HepG2 (cell line): Measurements from ENCODE around the gene CGNL1. TPM values are rescaled to one million over a fixed set of nuclear protein-coding genes. Genes with fewer than 3 reads are reported as not detected.

Experiments used
- ARID2 ChIP-seq: sonication (generic); formaldehyde crosslinking; IDR thresholded peaks from 2 replicates; pipeline ENCODE4 v1.8.1; 2022; ENCODE audit warnings: mild to moderate bottlenecking, missing genetic modification reagents, borderline replicate concordance
- ARNTL ChIP-seq: sonication (generic); formaldehyde crosslinking; IDR thresholded peaks from 2 replicates; pipeline ENCODE4 v1.4.0; 2020; ENCODE audit warnings: mild to moderate bottlenecking, missing genetic modification reagents
- BRD4 ChIP-seq: sonication (generic); formaldehyde crosslinking; IDR thresholded peaks from 2 replicates; pipeline ENCODE4 v1.4.0; 2020; ENCODE audit warnings: missing genetic modification reagents
- ESRRA ChIP-seq: sonication (generic); formaldehyde crosslinking; IDR thresholded peaks from 2 replicates; pipeline ENCODE4 v1.5.1; 2020; ENCODE audit warnings: mild to moderate bottlenecking, low read depth, missing genetic modification reagents
- HMGXB4 ChIP-seq, 2 experiments: sonication (generic) in 1 of 2; formaldehyde crosslinking in 1 of 2; IDR thresholded peaks; 2 replicates each; pipeline versions ENCODE4 v1.4.0 to v1.6.1; 2018 to 2020; ENCODE audit warnings: missing genetic modification reagents in 2 of 2, borderline replicate concordance in 1 of 2, low read depth in 1 of 2, mild to moderate bottlenecking in 1 of 2, missing biosample characterization in 1 of 2
- HOXA5 ChIP-seq: sonication (generic); formaldehyde crosslinking; IDR thresholded peaks from 2 replicates; pipeline ENCODE4 v1.4.0; 2020; ENCODE audit warnings: missing genetic modification reagents
- MIXL1 ChIP-seq: IDR thresholded peaks from 2 replicates; pipeline ENCODE4 v1.6.1; 2016
- MZF1 ChIP-seq: sonication (generic); formaldehyde crosslinking; IDR thresholded peaks from 2 replicates; pipeline ENCODE4 v1.8.1; 2023; ENCODE audit warnings: mild to moderate bottlenecking, missing genetic modification reagents, borderline replicate concordance
- NR3C1 ChIP-seq: sonication (generic); formaldehyde crosslinking; IDR thresholded peaks from 2 replicates; pipeline ENCODE4 v1.4.0; 2020; ENCODE audit warnings: missing genetic modification reagents
- PAXIP1 ChIP-seq: sonication (generic); formaldehyde crosslinking; conservative IDR thresholded peaks from 2 replicates; pipeline ENCODE4 v1.4.0; 2020; ENCODE audit warnings: mild to moderate bottlenecking, missing genetic modification reagents, moderate library complexity
- PRPF4 ChIP-seq: fragments of 200-400 bp; formaldehyde crosslinking; IDR thresholded peaks from 2 replicates; pipeline ENCODE4 v1.6.1; 2016; ENCODE audit warnings: low read length, low read depth; ENCODE audit not compliant: poor library complexity, severe bottlenecking
- SCMH1 ChIP-seq: sonication (generic); formaldehyde crosslinking; IDR thresholded peaks from 2 replicates; pipeline ENCODE4 v1.9.0; 2021; ENCODE audit warnings: missing genetic modification reagents, mild to moderate bottlenecking, borderline replicate concordance
- SMAD3 ChIP-seq: sonication (generic); formaldehyde crosslinking; IDR thresholded peaks from 2 replicates; pipeline ENCODE4 v1.4.0; 2020; ENCODE audit warnings: missing genetic modification reagents
- SMC3 ChIP-seq: IDR thresholded peaks from 2 replicates; pipeline ENCODE4 v1.6.1; 2011; ENCODE audit warnings: low read length, improper control_type of control experiment
- ZNF431 ChIP-seq: sonication (generic); formaldehyde crosslinking; IDR thresholded peaks from 2 replicates; pipeline ENCODE4 v1.9.0; 2022; ENCODE audit warnings: missing genetic modification reagents, low read depth, mild to moderate bottlenecking, borderline replicate concordance
- ZNF749 ChIP-seq: sonication (generic); formaldehyde crosslinking; IDR thresholded peaks from 2 replicates; pipeline ENCODE4 v1.8.0; 2022; ENCODE audit warnings: mild to moderate bottlenecking, missing genetic modification reagents, moderate library complexity, borderline replicate concordance
- ZNF883 ChIP-seq: sonication (generic); formaldehyde crosslinking; IDR thresholded peaks from 2 replicates; pipeline ENCODE4 v1.5.1; 2020; ENCODE audit warnings: mild to moderate bottlenecking, missing genetic modification reagents; ENCODE audit errors: not compliant biosample characterization
- polyA plus RNA-seq, 8 experiments: library from polyadenylated mRNA; depleted of rRNA in 3 of 8; stranded (reverse) in 7 of 8; unstranded in 1 of 8; fragments of >200 nt; fragmentation: Illumina TruSeq in 4 of 8; extraction: Trizol in 4 of 8; gene quantifications; 2 replicates each; pipeline versions ENCODE4 v1.2.1 to v1.2.3, GENCODE V29; 2011 to 2016; ENCODE audit warnings: low read depth in 4 of 8, missing spikeins in 1 of 8, mixed read lengths in 1 of 8; ENCODE audit not compliant: insufficient read depth in 1 of 8
- total RNA-seq, 5 experiments: library from RNA; depleted of rRNA; stranded (reverse); fragments of >200 nt; fragmentation: Illumina TruSeq; extraction: Trizol; gene quantifications; 2 replicates each; pipeline ENCODE4 v1.2.3, GENCODE V29; 2016; ENCODE audit warnings: low read depth in 1 of 5
- TF ChIP-seq, protein P1 (sequence below): sonication (generic); formaldehyde crosslinking; IDR thresholded peaks from 2 replicates; pipeline ENCODE4 v1.8.1; 2022; ENCODE audit warnings: low read depth, mild to moderate bottlenecking, missing genetic modification reagents
- TF ChIP-seq, protein P2 (sequence below): sonication (generic); formaldehyde crosslinking; IDR thresholded peaks from 2 replicates; pipeline ENCODE4 v1.4.0; 2020; ENCODE audit warnings: missing genetic modification reagents, mild to moderate bottlenecking, borderline replicate concordance

CGNL1 gene
- total and polyA plus RNA-seq, 2 of the 13 experiments (the other 11 are each of a cell fraction or from before 2014, with no cell fraction given): 5.6 to 15.6 TPM

GRCh38 chr15:57559875-57560274 lies 183.6 kb downstream of the CGNL1 start (continued):
- TF ChIP-seq, protein P1, sequence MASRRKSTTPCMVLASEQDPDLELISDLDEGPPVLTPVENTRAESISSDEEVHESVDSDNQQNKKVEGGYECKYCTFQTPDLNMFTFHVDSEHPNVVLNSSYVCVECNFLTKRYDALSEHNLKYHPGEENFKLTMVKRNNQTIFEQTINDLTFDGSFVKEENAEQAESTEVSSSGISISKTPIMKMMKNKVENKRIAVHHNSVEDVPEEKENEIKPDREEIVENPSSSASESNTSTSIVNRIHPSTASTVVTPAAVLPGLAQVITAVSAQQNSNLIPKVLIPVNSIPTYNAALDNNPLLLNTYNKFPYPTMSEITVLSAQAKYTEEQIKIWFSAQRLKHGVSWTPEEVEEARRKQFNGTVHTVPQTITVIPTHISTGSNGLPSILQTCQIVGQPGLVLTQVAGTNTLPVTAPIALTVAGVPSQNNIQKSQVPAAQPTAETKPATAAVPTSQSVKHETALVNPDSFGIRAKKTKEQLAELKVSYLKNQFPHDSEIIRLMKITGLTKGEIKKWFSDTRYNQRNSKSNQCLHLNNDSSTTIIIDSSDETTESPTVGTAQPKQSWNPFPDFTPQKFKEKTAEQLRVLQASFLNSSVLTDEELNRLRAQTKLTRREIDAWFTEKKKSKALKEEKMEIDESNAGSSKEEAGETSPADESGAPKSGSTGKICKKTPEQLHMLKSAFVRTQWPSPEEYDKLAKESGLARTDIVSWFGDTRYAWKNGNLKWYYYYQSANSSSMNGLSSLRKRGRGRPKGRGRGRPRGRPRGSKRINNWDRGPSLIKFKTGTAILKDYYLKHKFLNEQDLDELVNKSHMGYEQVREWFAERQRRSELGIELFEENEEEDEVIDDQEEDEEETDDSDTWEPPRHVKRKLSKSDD: no peak
- TF ChIP-seq PRPF4 (no peak), NR3C1 (CRISPR knock-in tag) (no peak), ZNF883 (CRISPR knock-in tag) (no peak), PAXIP1 (CRISPR knock-in tag) (peak; percentile 33; the same call in 1 of the 2 replicates), SCMH1 (CRISPR knock-in tag) (no peak), ARID2 (CRISPR knock-in tag) (no peak), BRD4 (no peak), SMAD3 (CRISPR knock-in tag) (0 out of 2 replicates have a peak, but pooled peaks have one; percentile 51), HOXA5 (CRISPR knock-in tag) (no peak), ZNF749 (CRISPR knock-in tag) (no peak), MIXL1 (peak; percentile 21; the same call in 1 of the 2 replicates), MZF1 (CRISPR knock-in tag) (no peak), ARNTL (CRISPR knock-in tag) (no peak), SMC3 (peak; percentile 77), HMGXB4 (CRISPR knock-in tag; IDR thresholded peaks at IDR 0.05; ENCODE audit: borderline replicate concordance in 1 of 2, low read depth in 1 of 2) (peak in 1 of 2 experiments; percentile 58; a peak in 1 of 4 replicates), ESRRA (CRISPR knock-in tag) (no peak), ZNF431 (CRISPR knock-in tag) (no peak)
- TF ChIP-seq, protein P2, sequence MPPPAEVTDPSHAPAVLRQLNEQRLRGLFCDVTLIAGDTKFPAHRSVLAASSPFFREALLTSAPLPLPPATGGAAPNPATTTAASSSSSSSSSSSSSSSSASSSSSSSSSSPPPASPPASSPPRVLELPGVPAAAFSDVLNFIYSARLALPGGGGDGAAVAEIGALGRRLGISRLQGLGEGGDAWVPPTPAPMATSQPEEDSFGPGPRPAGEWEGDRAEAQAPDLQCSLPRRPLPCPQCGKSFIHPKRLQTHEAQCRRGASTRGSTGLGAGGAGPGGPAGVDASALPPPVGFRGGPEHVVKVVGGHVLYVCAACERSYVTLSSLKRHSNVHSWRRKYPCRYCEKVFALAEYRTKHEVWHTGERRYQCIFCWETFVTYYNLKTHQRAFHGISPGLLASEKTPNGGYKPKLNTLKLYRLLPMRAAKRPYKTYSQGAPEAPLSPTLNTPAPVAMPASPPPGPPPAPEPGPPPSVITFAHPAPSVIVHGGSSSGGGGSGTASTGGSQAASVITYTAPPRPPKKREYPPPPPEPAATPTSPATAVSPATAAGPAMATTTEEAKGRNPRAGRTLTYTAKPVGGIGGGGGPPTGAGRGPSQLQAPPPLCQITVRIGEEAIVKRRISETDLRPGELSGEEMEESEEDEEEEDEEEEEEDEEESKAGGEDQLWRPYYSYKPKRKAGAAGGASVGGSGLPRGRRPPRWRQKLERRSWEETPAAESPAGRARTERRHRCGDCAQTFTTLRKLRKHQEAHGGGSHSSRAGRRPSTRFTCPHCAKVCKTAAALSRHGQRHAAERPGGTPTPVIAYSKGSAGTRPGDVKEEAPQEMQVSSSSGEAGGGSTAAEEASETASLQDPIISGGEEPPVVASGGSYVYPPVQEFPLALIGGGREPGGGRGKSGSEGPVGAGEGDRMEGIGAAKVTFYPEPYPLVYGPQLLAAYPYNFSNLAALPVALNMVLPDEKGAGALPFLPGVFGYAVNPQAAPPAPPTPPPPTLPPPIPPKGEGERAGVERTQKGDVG (CRISPR knock-in tag): no peak
